Measurements from ENCODE around the gene OTUD5. TPM values are rescaled to one million over a fixed set of nuclear protein-coding genes. Genes with fewer than 3 reads are reported as not detected.

Gene OTUD5
- total and polyA plus RNA-seq, 2 donors (not counting 1 experiment from before 2014, with no cell fraction given): 33.0 to 46.6 TPM

DNA sequence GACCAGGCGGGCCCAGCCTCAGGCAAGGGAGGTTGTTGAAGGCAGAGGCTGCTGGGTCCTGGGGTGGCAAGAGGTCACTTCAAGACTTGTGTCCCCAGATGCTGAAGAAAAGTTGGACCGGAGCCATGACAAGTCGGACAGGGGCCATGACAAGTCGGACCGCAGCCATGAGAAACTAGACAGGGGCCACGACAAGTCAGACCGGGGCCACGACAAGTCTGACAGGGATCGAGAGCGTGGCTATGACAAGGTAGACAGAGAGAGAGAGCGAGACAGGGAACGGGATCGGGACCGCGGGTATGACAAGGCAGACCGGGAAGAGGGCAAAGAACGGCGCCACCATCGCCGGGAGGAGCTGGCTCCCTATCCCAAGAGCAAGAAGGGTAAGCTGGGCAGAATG is 55.3 kb downstream of the OTUD5 start:
- Histone ChIP-seq H3K4me2 (ENCODE audit: extremely low read depth, insufficient read depth, low read length) (no peak overlapping the region), H3K9me3 (ENCODE audit: control insufficient read depth, insufficient read depth, low read depth, low read length) (no peaks in the 10 kb centered on the region), H4K20me1 (ENCODE audit: control insufficient read depth, extremely low read depth, insufficient read depth, low read length) (no peaks in the 10 kb centered on the region), H3K79me2 (ENCODE audit: control insufficient read depth, insufficient read depth, low read length) (peaks cover 8% of the 10 kb centered on the region), H3K4me3 (replicated peaks in 1 of 4; ENCODE audit: control extremely low read depth in 1 of 4, insufficient read depth in 1 of 4, low read depth in 3 of 4, low read length in 4 of 4) (no peak overlapping the region), H3K36me3 (ENCODE audit: control insufficient read depth, insufficient read depth, low read length) (peaks cover 11% of the 10 kb centered on the region), H3K4me1 (ENCODE audit: control insufficient read depth, extremely low read depth, insufficient read depth, low read length) (no peaks in the 10 kb centered on the region), H2AFZ (ENCODE audit: low read length) (no peak overlapping the region), H3K9ac (ENCODE audit: insufficient read depth, low read length) (no peak overlapping the region), H3K27me3 (ENCODE audit: control insufficient read depth, insufficient read depth, low read length) (no peaks in the 10 kb centered on the region), H3K27ac (ENCODE audit: insufficient read depth, low read length) (no peak overlapping the region)
- TF ChIP-seq, protein P1, sequence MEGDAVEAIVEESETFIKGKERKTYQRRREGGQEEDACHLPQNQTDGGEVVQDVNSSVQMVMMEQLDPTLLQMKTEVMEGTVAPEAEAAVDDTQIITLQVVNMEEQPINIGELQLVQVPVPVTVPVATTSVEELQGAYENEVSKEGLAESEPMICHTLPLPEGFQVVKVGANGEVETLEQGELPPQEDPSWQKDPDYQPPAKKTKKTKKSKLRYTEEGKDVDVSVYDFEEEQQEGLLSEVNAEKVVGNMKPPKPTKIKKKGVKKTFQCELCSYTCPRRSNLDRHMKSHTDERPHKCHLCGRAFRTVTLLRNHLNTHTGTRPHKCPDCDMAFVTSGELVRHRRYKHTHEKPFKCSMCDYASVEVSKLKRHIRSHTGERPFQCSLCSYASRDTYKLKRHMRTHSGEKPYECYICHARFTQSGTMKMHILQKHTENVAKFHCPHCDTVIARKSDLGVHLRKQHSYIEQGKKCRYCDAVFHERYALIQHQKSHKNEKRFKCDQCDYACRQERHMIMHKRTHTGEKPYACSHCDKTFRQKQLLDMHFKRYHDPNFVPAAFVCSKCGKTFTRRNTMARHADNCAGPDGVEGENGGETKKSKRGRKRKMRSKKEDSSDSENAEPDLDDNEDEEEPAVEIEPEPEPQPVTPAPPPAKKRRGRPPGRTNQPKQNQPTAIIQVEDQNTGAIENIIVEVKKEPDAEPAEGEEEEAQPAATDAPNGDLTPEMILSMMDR (conservative IDR thresholded peaks at IDR 0.05 in 1 of 2, IDR thresholded peaks at IDR 0.05 in 1 of 2; ENCODE audit: low read depth in 1 of 2, low read length in 2 of 2): no peak
- no peak for TF ChIP-seq EZH2 (IDR thresholded peaks at IDR 0.05; ENCODE audit: low read length, missing control alignments)
- no peak for DNase-seq (ENCODE audit: low read depth in 2 of 2)

DNA sequence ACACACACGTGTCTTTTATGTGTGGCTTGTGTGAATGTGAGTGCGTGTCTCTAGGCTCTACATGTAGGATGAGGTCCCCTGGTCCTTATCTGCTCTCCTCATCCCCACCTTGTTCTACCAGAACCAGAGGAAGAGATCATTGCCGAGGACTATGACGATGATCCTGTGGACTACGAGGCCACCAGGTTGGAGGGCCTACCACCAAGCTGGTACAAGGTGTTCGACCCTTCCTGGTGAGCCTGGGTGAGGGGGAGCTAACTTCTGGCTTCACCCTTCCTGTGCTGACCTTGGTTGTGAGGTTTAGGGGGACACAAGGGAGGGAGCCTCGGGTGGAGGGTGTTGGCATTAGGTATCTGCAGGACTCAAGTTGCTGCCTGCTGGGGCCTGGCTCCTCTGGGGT is 56.3 kb downstream of the OTUD5 start:
- Histone ChIP-seq H3K9ac (ENCODE audit: insufficient read depth, low read length) (no peak overlapping the region), H3K9me3 (ENCODE audit: control insufficient read depth, insufficient read depth, low read depth, low read length) (no peaks in the 10 kb centered on the region), H3K4me3 (replicated peaks in 1 of 4; ENCODE audit: control extremely low read depth in 1 of 4, insufficient read depth in 1 of 4, low read depth in 3 of 4, low read length in 4 of 4) (no peak overlapping the region), H3K79me2 (ENCODE audit: control insufficient read depth, insufficient read depth, low read length) (peaks cover 13% of the 10 kb centered on the region), H4K20me1 (ENCODE audit: control insufficient read depth, extremely low read depth, insufficient read depth, low read length) (no peaks in the 10 kb centered on the region), H3K27ac (ENCODE audit: insufficient read depth, low read length) (no peak overlapping the region), H3K4me2 (ENCODE audit: extremely low read depth, insufficient read depth, low read length) (no peak overlapping the region), H3K27me3 (ENCODE audit: control insufficient read depth, insufficient read depth, low read length) (no peaks in the 10 kb centered on the region), H3K36me3 (ENCODE audit: control insufficient read depth, insufficient read depth, low read length) (peaks cover 11% of the 10 kb centered on the region), H2AFZ (ENCODE audit: low read length) (no peak overlapping the region), H3K4me1 (ENCODE audit: control insufficient read depth, extremely low read depth, insufficient read depth, low read length) (peaks cover 3% of the 10 kb centered on the region)
- no peak for TF ChIP-seq EZH2 (IDR thresholded peaks at IDR 0.05; ENCODE audit: low read length, missing control alignments)
- TF ChIP-seq, protein P1 (conservative IDR thresholded peaks at IDR 0.05 in 1 of 2, IDR thresholded peaks at IDR 0.05 in 1 of 2; ENCODE audit: low read depth in 1 of 2, low read length in 2 of 2): no peak
- DNase-seq (ENCODE audit: low read depth in 2 of 2): no peak

DNA sequence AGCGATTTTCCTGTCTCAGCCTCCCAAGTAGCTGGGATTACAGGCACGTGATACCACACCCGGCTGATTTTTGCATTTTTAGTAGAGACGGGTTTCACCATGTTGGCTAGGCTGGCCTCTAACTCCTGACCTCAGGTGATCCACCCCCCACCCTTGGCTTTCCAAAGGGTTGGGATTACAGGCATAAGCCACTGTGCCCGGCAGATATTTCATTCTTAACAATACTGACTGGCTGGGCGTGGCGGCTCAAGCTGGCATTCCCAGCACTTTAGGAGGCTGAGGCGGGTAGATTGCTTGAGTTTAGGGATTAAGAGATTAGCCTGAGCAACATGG is 58.4 kb downstream of the OTUD5 start:
- Histone ChIP-seq H3K4me2 (ENCODE audit: extremely low read depth, insufficient read depth, low read length) (peak overlapping the region; percentile 5), H3K27ac (ENCODE audit: insufficient read depth, low read length) (no peak overlapping the region), H3K27me3 (ENCODE audit: control insufficient read depth, insufficient read depth, low read length) (no peaks in the 10 kb centered on the region), H3K36me3 (ENCODE audit: control insufficient read depth, insufficient read depth, low read length) (peaks cover 9% of the 10 kb centered on the region), H2AFZ (ENCODE audit: low read length) (no peak overlapping the region), H3K4me1 (ENCODE audit: control insufficient read depth, extremely low read depth, insufficient read depth, low read length) (peaks cover 3% of the 10 kb centered on the region), H3K79me2 (ENCODE audit: control insufficient read depth, insufficient read depth, low read length) (peaks cover 13% of the 10 kb centered on the region), H4K20me1 (ENCODE audit: control insufficient read depth, extremely low read depth, insufficient read depth, low read length) (no peaks in the 10 kb centered on the region), H3K9me3 (ENCODE audit: control insufficient read depth, insufficient read depth, low read depth, low read length) (no peaks in the 10 kb centered on the region), H3K4me3 (replicated peaks in 1 of 4; ENCODE audit: control extremely low read depth in 1 of 4, insufficient read depth in 1 of 4, low read depth in 3 of 4, low read length in 4 of 4) (no peak overlapping the region), H3K9ac (ENCODE audit: insufficient read depth, low read length) (no peak overlapping the region)
- no peak for DNase-seq (ENCODE audit: low read depth in 2 of 2)
- no peak for TF ChIP-seq EZH2 (IDR thresholded peaks at IDR 0.05; ENCODE audit: low read length, missing control alignments)
- TF ChIP-seq, protein P1 (conservative IDR thresholded peaks at IDR 0.05 in 1 of 2, IDR thresholded peaks at IDR 0.05 in 1 of 2; ENCODE audit: low read depth in 1 of 2, low read length in 2 of 2): no peak
